ENCODE measurements around the gene CPPED1.

GRCh38 chr16:12611006-12611477, 192.6 kb downstream of the CPPED1 start:
- TF ChIP-seq, protein P1, sequence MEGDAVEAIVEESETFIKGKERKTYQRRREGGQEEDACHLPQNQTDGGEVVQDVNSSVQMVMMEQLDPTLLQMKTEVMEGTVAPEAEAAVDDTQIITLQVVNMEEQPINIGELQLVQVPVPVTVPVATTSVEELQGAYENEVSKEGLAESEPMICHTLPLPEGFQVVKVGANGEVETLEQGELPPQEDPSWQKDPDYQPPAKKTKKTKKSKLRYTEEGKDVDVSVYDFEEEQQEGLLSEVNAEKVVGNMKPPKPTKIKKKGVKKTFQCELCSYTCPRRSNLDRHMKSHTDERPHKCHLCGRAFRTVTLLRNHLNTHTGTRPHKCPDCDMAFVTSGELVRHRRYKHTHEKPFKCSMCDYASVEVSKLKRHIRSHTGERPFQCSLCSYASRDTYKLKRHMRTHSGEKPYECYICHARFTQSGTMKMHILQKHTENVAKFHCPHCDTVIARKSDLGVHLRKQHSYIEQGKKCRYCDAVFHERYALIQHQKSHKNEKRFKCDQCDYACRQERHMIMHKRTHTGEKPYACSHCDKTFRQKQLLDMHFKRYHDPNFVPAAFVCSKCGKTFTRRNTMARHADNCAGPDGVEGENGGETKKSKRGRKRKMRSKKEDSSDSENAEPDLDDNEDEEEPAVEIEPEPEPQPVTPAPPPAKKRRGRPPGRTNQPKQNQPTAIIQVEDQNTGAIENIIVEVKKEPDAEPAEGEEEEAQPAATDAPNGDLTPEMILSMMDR (IDR thresholded peaks at IDR 0.05), result no peak
- TF ChIP-seq POLR2A (IDR thresholded peaks at IDR 0.05), result no peak
